Measurements from ENCODE around the gene ANO6.

DNA sequence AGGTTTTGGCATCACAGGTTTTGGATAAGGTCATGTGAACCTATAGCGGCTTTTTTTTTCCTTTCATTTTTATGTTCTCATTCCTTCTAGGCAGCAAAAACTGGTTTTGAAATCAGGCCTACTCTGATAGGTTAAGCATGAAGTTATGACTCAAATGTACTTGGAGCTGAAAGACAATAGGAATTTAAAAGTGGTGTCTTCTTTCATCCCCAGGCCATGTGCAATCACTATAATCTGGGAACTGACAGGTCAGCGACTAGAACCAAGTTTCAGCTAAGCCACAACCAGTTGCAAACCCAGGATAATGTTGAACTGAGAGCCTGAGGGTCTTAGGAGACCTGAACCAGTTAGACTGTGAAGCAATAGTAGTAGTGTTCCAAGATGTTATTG lies 74.3 kb downstream of the ANO6 start:
- TF ChIP-seq, protein P1, sequence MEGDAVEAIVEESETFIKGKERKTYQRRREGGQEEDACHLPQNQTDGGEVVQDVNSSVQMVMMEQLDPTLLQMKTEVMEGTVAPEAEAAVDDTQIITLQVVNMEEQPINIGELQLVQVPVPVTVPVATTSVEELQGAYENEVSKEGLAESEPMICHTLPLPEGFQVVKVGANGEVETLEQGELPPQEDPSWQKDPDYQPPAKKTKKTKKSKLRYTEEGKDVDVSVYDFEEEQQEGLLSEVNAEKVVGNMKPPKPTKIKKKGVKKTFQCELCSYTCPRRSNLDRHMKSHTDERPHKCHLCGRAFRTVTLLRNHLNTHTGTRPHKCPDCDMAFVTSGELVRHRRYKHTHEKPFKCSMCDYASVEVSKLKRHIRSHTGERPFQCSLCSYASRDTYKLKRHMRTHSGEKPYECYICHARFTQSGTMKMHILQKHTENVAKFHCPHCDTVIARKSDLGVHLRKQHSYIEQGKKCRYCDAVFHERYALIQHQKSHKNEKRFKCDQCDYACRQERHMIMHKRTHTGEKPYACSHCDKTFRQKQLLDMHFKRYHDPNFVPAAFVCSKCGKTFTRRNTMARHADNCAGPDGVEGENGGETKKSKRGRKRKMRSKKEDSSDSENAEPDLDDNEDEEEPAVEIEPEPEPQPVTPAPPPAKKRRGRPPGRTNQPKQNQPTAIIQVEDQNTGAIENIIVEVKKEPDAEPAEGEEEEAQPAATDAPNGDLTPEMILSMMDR (conservative IDR thresholded peaks at IDR 0.05) = no peak
- no peak for TF ChIP-seq EZH2 (IDR thresholded peaks at IDR 0.05; ENCODE audit: low read depth)
